AG04450 (cell line): Measurements from ENCODE around the gene BMP7. TPM values are rescaled to one million over a fixed set of nuclear protein-coding genes. Genes with fewer than 3 reads are reported as not detected.

ENCODE experiments used
- CTCF ChIA-PET: fragments of 300-600, 350-600 bp; formaldehyde crosslinking; extraction: SDS; loops from one replicate; lab custom pipeline; 2022; ENCODE audit warnings: antibody characterized with exemption, inconsistent platforms; lab: Charles Lee
- POLR2A ChIA-PET: fragments of 350-600 bp; formaldehyde crosslinking; extraction: SDS; loops from one replicate; lab custom pipeline; 2021; ENCODE audit warnings: antibody characterized with exemption, inconsistent platforms; lab: Yijun Ruan, JAX
- DNase-seq: peaks from one replicate; pipeline ENCODE4 v3.0.0-alpha.2; 2011; ENCODE audit warnings: low read depth, low spot score
- H3K27ac ChIP-seq: one replicate; pipeline ENCODE4 v1.5.1; 2012; ENCODE audit warnings: low read depth, low read length, control low read depth
- H3K27me3 ChIP-seq: one replicate; pipeline ENCODE4 v1.6.0; 2012; ENCODE audit warnings: low read length; ENCODE audit not compliant: control insufficient read depth, insufficient read depth
- H3K4me3 ChIP-seq: 2 replicates; pipeline ENCODE4 v1.5.1; 2011; ENCODE audit warnings: mild to moderate bottlenecking, low read depth, low read length, control low read depth
- H3K9me3 ChIP-seq: 2 replicates; pipeline ENCODE4 v1.5.1; 2012; ENCODE audit warnings: low read length; ENCODE audit not compliant: control insufficient read depth, insufficient read depth
- CTCF ChIP-seq: IDR thresholded peaks from 2 replicates; pipeline ENCODE4 v1.5.1; 2011; ENCODE audit warnings: low read depth, low read length, control low read depth, inconsistent platforms
- polyA plus RNA-seq: library from polyadenylated mRNA; depleted of rRNA; stranded (reverse); fragments of >200 nt; gene quantifications from 2 replicates; pipeline ENCODE4 v1.2.3, GENCODE V29; 2011

BMP7 gene
- polyA plus RNA-seq, 1 experiment, result not detected

GRCh38 chr20:57231951-57232428 lies 34.5 kb downstream of the BMP7 start:
- POLR2A ChIA-PET, result no interaction called here
- Histone ChIP-seq H3K9me3 (peaks cover 3% of the 10 kb centered on the region; the same call in 1 of the 2 replicates), H3K27me3 (peaks cover 2% of the 10 kb centered on the region), H3K4me3 (no peak overlapping the region), H3K27ac (no peak overlapping the region)
- CTCF ChIA-PET, result no interaction called here
- DNase-seq, result no peak
- TF ChIP-seq CTCF, result no peak

GRCh38 chr20:57231161-57231560 lies 35.3 kb downstream of the BMP7 start:
- no peaks in the 10 kb centered on the region for H3K27me3 ChIP-seq
- no peak for DNase-seq
- no peak overlapping the region for H3K4me3 ChIP-seq
- H3K27ac ChIP-seq, result no peak overlapping the region
- POLR2A ChIA-PET, result no interaction called here
- peaks cover 3% of the 10 kb centered on the region; the same call in 1 of the 2 replicates for H3K9me3 ChIP-seq
- CTCF ChIA-PET, result no interaction called here
- TF ChIP-seq CTCF, result no peak

GRCh38 chr20:57230247-57230646 lies 36.2 kb downstream of the BMP7 start:
- POLR2A ChIA-PET, result no interaction called here
- H3K4me3 ChIP-seq, result no peak overlapping the region
- DNase-seq, result no peak
- peaks cover 3% of the 10 kb centered on the region; the same call in 1 of the 2 replicates for H3K9me3 ChIP-seq
- no peak for TF ChIP-seq CTCF
- H3K27ac ChIP-seq, result no peak overlapping the region
- no peaks in the 10 kb centered on the region for H3K27me3 ChIP-seq
- CTCF ChIA-PET, result no interaction called here

GRCh38 chr20:57229490-57229889 lies 37.0 kb downstream of the BMP7 start:
- H3K9me3 ChIP-seq, result peaks cover 3% of the 10 kb centered on the region; the same call in 1 of the 2 replicates
- H3K4me3 ChIP-seq, result no peak overlapping the region
- DNase-seq, result no peak
- ChIA-PET POLR2A (no interaction called here), CTCF (no interaction called here)
- H3K27me3 ChIP-seq, result no peaks in the 10 kb centered on the region
- no peak for TF ChIP-seq CTCF
- H3K27ac ChIP-seq, result no peak overlapping the region

GRCh38 chr20:57225830-57226229 lies 40.6 kb downstream of the BMP7 start:
- POLR2A ChIA-PET, result no interaction called here
- no peak for DNase-seq
- CTCF ChIA-PET, result interaction anchor here (1.0 kb wide), 1 partner anchor 120 kb away, joined by 3 read pairs; no protein-coding TSS in a partner anchor
- H3K4me3 ChIP-seq, result no peak overlapping the region
- TF ChIP-seq CTCF, result no peak
- H3K9me3 ChIP-seq, result peaks cover 3% of the 10 kb centered on the region; the same call in 1 of the 2 replicates
- no peak overlapping the region for H3K27ac ChIP-seq
- no peaks in the 10 kb centered on the region for H3K27me3 ChIP-seq
